ENCODE measurements around the gene PPP1R16B. TPM values are rescaled to one million over a fixed set of nuclear protein-coding genes. Genes with fewer than 3 reads are reported as not detected.
A peak's percentile ranks its signal among the peaks of the same experiment; 100 is the strongest.

PPP1R16B gene
- total and polyA plus RNA-seq, 2 of the 8 experiments (the other 6 are each of a cell fraction or from before 2014, with no cell fraction given): 2.6 to 8.9 TPM

DNA sequence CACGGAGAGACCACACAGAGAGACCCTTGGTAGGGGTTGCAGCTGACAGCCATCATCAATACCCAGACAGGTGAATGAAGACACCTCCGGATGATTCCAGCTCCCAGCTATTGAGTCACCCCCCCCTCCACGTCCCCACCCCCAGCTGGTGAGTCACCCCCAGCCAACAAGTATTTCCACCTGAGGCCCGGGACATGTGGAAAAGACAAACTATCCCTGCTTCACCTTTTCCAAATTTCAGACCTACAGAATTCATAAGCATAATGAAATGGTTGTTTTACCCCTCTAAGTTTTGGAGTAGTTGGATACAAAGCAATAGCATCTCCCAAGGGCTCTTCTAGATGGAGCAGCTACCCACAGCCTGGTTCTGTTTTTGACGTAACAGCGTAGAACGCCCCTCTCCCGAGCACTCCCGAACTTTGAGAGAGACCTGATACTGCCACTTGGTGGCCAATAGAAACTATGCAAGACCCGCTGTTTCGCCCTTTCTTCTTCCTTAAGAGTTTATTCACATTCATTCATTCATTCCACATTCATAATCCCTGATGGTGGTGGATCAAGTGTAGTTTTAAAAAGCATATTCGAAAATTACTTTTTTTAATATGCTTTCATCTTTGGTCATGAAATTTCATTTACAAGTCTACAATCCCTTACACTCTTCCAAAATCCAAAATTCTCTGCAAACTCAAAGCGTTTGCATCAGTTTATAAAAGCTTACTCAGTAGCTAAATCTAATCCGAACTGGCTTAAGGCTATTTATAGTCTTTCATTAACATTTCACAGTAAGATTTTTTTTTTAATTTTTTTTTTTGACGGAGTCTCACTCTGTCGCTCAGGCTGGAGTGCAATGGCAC is 15.1 kb upstream of the PPP1R16B start (continued):
- TF ChIP-seq CHD1 (IDR thresholded peaks at IDR 0.05; ENCODE audit: low read depth, low read length): no peak
- TF ChIP-seq SP4 (IDR thresholded peaks at IDR 0.05; ENCODE audit: low read length): no peak
- TF ChIP-seq HDAC2 (IDR thresholded peaks at IDR 0.05; ENCODE audit: borderline replicate concordance in 1 of 2, low read depth in 2 of 2, low read length in 2 of 2): no peak
- TF ChIP-seq KDM5A (IDR thresholded peaks at IDR 0.05; ENCODE audit: low read length): no peak
- TF ChIP-seq, protein P1, sequence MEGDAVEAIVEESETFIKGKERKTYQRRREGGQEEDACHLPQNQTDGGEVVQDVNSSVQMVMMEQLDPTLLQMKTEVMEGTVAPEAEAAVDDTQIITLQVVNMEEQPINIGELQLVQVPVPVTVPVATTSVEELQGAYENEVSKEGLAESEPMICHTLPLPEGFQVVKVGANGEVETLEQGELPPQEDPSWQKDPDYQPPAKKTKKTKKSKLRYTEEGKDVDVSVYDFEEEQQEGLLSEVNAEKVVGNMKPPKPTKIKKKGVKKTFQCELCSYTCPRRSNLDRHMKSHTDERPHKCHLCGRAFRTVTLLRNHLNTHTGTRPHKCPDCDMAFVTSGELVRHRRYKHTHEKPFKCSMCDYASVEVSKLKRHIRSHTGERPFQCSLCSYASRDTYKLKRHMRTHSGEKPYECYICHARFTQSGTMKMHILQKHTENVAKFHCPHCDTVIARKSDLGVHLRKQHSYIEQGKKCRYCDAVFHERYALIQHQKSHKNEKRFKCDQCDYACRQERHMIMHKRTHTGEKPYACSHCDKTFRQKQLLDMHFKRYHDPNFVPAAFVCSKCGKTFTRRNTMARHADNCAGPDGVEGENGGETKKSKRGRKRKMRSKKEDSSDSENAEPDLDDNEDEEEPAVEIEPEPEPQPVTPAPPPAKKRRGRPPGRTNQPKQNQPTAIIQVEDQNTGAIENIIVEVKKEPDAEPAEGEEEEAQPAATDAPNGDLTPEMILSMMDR (IDR thresholded peaks at IDR 0.05; ENCODE audit: control extremely low read depth in 1 of 3, insufficient read depth in 1 of 3, low read depth in 1 of 3, low read length in 3 of 3): peak; percentile 36 to 72 (median 70)
- no peak for TF ChIP-seq SUZ12 (IDR thresholded peaks at IDR 0.05; ENCODE audit: low read length)
- TF ChIP-seq EGR1 (IDR thresholded peaks at IDR 0.05; ENCODE audit: borderline replicate concordance, low read depth, low read length): no peak
- TF ChIP-seq MAX (IDR thresholded peaks at IDR 0.05): no peak
- no peak for TF ChIP-seq SIX5 (IDR thresholded peaks at IDR 0.05; ENCODE audit: low read depth, low read length)
- peak; percentile 72; the same call in 1 of the 2 replicates for TF ChIP-seq KDM1A (IDR thresholded peaks at IDR 0.05; ENCODE audit: borderline replicate concordance, low read length)
